ENCODE results near the gene AANAT.
A peak's percentile ranks its signal among the peaks of the same experiment; 100 is the strongest.
"Not testable (repeated sequence)": the region's sequence is repeated elsewhere in the genome, so short reads cannot be mapped to it uniquely, and the experiment has no call there.

AANAT gene

DNA sequence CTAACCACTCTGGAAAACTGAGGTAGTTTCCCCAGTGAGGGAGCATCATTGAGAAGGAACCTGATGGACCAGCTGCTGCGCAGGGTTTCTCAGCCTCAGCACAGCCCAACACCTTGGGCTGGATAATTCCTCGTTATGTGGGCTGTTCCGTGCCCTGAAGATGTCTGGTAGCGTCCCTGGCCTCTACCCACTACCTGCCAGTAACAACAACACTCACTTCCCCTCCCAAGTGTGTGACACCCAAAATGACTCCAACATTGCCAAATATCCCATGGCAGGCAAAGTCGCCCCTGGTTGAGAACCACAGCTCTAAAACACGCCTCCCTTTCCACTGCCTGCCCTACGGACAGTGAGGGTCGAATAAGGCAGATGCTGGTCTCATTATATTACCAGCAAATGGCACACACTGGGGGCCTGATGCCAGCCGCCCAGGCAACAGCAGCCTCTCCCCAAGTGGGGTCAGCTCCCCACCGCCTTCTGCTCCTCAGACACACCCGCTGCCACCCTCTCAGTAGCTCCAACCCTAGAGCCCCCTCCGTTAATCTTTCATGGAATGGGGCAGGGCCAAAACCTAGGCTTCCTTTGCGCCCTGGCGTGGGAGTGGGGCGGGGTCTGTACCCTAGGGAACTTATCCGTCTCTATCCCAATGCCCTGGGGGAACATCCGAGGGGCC lies 32.8 kb downstream of the AANAT start:
- H3K4me3 ChIP-seq (ENCODE audit: low read depth, low read length) = peak overlapping the region; percentile 58

DNA sequence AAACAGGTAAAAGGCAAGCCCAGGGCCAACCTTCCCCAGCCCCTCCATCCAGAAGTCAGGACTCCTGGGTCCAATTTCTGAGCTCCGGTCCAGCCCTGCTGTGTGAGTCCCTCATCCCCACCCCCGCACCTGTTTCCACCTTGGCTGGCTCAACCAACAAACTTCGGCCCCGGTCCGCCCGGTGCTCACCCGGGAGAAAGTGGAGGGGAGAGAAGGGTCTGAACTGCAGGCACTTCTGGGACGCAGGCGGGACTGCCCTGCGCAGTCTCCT lies 33.3 kb downstream of the AANAT start:
- DNase-seq (ENCODE audit: low read depth) = no peak
- H3K4me3 ChIP-seq (ENCODE audit: low read depth, low read length) = peak overlapping the region; percentile 58

More for the DNA sequence above, 32.8 kb downstream of the AANAT start:
- no peak for DNase-seq (ENCODE audit: low read depth)

DNA sequence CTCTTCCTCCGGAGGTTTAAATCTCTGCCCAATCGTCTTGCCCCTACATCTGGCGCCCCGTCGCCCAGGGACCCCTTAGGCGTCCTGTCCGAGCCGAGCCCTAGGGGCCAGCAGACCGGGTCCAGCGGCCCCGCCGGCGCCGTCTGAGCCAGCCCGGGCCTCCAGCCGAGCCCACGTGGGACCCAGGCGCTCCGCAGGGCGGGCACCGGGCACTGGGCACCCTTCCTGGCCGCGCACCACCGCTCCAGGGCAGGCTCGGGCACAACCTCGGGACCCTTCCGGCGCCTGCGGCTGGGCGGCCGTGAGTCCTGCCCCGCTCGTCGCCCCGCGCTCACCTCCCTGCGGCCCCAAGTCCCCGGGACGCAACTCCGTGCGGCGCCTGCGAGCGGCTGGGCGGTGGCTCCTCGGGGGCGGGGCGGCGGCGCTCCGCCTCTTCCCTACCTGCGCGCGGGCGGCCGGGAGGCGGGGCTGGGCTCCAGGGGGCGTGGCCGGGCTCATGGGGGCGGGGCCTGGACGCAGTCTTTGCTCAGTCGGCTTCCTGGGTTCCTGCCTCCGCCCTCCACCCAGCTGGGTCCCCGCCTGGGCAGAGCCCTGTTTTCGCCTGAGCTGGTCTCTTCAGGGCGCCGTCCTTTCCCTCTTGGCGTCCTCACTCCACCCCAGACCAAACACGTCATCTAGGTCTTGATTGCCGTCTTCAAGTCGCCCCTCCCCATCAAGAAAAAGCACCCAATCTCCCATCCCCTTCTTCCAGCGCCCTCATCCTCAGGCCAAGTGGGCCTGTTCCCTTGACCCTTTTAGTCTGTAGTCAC lies 33.8 kb downstream of the AANAT start, which contains the start of gene RHBDF2:
Gene RHBDF2, minus strand, starts transcription at position 406 of the 809 bp plus-strand sequence. CDS start 19,899 bp downstream, outside the sequence.
- DNase-seq (ENCODE audit: low read depth) = no peak
- peak within 1 kb of the TSS; percentile 58 for H3K4me3 ChIP-seq (ENCODE audit: low read depth, low read length)

DNA sequence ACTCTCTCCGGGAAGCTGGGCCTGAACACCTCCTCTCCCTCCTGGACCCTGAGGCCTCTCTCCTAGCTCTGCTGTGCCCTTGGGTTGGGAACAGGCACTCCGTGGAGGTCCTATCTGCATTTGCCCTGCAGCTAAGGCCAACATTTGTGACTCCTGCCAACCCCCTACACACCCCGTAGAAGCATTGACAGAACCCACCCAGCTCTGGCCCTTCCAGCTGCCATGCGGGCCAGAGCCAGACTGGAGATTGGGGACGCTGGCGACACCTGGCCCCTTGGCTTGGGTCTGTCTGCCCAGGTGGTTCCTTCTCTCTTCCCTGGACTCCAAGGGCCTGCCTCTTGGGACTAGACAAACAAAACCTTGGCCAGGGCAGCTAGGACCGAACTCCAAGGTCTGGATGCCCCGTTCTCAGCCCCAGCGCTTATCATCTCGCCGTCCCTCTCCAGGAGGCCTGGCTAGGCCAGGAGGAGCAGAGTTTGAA lies 34.5 kb downstream of the AANAT start:
- no peak for DNase-seq (ENCODE audit: low read depth)
- peak overlapping the region; percentile 58 for H3K4me3 ChIP-seq (ENCODE audit: low read depth, low read length)

DNA sequence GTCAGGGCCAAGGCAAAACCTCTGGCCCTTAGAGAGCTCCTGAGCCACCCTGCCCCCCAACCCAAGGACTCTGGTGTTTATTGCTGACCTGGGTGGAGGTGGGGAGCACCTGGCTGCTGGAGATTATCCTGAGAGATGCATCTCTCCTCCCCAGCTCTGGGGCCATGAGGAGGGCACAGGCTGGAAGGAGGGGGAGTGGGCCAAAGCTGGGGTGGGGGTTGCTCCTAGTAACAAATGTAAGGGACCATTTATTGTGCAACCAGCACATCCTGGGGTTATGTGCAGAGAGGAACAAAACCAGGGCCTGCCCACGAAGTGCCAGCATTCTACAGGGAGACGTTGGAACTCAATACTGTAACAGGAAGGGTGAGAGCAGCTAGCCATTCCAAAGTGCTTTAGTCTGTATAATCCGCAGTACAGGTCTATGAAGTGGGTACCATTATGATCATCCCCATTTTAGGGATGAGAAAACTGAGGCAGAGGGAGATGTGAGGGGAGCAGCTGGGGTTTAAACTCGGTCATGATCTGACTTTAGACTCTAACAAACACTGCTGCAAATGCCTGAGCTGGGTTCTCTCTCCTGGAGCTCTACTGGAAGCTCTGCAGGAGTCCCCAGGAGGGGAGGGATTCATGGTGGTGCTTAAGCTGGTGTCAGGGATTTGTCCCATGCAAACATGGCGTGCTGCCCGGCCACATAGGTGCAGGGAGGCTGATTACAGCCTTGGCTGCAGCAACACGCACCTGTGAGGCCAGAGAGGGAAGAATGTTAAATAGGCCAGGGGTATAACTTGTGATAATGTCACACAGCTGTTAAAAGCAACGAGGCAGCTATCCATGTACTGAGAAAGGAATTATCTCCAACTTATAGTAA lies 35.2 kb downstream of the AANAT start:
- no peak for DNase-seq (ENCODE audit: low read depth)
- no peak overlapping the region for H3K4me3 ChIP-seq (ENCODE audit: low read depth, low read length)

DNA sequence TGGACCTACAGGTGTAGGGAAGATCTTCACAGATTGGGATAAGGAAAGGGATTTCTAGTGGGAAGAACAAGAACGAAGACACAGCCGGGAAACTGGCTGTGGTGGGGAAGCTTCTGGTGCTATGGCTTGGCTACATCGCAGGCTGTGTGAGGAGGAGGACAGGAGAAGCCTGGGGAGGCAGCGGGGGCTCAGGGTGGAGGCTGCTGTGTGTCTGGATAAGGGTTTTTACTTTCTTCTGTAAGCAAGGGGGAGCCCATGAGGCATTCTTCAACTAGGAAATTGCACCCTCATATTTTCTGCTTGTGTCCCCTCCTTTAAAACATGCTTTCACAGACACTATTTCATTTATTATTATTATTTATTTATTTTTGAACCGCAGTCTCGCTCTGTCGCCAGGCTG lies 36.7 kb downstream of the AANAT start:
- DNase-seq (ENCODE audit: low read depth) = no peak
- H3K4me3 ChIP-seq (ENCODE audit: low read depth, low read length) = no peak overlapping the region

DNA sequence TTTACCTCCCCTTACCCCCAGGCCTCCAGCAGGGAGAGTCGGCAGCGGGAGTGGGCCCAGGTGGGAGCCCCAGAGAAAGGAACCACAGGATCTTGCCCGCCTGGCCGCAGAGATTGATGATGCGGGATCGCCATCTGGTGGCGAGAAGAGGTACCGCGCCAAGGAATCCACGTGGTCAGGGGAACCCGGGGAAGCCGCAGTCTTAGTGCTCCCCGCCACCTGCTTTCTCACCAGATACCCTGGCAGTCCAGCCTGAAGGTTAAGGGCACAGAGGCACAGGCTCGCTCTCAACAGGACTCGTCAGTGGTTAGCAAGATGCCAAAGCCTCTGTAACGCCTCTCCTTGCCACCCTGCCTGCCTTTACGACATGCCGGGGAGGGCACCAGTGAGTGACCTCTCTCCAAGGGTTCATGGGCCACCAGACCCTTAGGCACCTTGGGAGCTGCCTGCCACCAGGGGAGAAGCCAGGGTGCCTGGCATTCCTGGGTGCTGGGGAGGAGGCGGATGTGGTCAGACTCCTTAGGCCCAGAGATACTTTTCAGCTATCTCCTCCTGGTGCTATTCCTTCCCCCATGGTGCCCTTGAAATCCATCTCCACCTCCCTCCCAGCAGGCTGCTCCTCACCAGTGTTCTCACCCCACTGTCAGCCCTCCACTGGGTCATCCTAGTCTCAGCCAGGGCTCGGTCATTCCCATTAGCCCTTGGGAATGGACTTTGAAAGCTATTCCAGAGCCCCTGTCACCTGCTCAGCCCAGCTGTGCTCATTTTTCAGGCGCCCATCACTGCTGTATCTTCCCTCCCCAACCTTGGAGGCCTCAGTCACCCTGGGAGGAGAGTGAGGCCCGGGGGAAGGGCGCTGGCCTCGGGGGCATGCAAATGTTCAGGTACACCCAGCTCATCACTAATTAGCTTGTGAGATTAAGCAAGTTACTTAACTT lies 39.3 kb downstream of the AANAT start:
- no peak overlapping the region for H3K4me3 ChIP-seq (ENCODE audit: low read depth, low read length)
- DNase-seq (ENCODE audit: low read depth) = no peak

DNA sequence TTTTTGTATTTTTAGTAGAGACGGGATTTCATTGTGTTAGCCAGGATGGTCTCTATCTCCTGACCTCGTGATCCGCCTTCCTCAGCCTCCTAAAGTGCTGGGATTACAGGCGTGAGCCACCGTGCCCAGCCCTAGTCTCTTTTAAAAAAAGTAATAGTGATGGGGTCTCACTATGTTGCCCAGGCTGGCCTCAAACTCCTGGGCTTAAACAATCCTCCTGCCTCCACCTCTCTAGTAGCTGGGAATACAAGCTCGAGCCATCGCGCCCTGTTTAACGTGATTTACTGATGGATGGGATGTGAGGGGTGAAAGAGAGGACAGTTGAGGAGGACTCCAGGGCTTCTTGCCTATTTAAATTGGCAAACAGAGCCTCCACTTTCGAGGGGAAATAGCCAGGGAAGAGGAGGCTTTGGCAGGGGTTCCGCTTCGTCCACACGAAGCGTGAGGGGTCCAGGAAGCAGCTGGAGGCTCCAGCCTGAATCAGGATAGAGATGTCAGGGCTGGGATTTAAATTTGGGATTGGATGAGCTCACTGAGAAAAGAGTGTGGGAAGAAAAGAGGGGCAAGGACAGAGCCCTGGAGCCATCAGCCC lies 41.2 kb downstream of the AANAT start:
- not testable (repeated sequence) for H3K4me3 ChIP-seq (ENCODE audit: low read depth, low read length); DNase-seq (ENCODE audit: low read depth)

DNA sequence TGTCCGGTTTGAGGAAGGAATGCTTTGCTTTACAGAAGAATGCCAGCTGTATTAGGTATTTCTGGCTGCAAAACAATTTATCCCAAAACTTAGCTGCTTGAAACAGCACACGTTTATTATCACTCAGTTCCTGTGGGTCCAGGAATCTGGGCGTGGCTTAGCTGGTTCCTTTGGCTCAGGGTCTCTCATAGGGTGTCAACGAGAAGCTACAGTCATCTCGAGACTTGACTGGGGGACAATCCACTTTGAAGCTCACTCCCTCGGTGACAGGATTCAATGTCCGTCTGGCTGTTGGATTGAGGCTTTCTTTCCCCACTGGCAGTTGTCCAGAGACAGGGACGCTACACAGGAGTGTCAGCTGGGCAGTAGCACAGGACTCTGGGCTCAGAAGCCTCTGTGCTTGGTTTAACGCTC lies 43.4 kb downstream of the AANAT start:
- no peak for DNase-seq (ENCODE audit: low read depth)
- no peak overlapping the region for H3K4me3 ChIP-seq (ENCODE audit: low read depth, low read length)

DNA sequence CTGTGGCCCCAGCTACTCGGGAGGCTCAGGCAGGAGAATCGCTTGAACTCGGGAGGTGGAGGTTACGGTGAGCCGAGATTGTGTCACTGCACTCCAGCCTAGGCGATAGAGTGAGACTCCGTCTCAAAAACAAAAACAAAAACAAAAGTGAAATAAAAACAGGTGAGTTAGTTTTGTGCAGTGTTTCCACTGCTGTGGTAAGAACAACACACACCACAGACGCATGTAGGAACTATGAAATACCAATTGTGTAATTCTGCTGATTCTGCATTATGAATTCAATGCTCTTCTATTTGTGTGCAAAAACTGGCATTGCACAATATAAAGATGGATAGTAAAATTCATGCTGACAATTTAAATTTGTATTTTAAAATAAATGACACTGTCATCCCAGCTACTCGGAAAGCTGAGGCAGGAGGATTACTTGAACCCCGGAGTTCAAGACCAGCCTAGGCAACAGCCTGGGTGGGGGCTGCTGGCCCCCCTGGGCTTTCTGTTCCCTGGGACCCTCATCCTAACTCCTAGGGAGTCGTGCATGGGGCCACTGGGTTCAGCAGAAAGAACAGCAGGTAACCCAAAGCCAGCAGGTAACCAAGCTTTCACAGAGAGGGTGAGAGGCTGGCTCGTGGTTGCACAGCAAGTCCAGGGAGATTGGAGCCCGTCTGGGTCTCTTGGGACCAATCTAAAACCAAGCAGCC lies 44.4 kb downstream of the AANAT start:
- H3K4me3 ChIP-seq (ENCODE audit: low read depth, low read length) = no peak overlapping the region
- no peak for DNase-seq (ENCODE audit: low read depth)

DNA sequence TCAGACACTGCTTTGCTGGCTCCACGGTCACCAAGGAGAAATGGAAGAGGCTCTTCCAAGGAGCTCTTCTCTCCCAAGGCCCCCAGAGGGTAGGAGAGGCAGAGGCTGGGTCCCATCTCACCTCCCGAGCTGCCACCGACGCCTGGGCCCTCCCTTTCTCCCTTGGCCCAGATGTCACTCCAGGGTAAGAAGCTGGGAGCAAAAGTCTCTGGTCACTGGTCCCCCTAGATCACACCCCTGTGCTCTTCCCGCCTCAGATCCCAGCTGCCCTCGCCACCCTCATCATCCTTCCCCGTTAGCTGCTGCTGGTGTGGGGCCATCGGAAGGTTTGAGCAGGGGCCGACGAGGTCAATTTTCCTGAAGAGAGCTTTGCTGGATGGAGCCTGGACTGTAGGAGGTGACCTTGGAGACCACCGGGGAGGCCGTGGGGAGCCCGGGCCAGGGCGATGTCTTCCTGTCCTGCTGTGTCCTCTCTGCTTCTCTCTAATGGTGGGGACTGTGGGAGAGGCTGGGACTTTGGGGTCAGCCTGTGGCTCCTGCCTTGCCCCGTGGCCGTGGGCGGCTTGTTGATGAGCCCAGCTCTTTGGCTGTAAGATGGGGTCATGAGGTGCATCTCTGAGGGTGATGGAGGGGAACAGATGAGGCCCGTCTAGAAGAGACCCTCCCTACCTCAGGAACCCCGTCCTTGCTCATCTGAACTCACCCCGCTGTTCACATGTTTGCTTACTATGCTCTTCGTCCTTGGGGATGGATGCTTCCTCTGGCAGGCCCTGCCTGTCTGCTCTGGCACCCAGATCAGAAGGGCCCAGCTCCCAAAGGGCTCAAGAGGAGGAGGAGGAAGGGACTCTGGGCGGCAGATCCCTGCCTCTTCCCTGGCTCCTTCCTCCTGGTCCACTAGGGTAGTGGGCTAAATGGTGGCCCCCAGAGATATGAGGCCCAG lies 45.2 kb downstream of the AANAT start:
- no peak for DNase-seq (ENCODE audit: low read depth)
- no peak overlapping the region for H3K4me3 ChIP-seq (ENCODE audit: low read depth, low read length)

DNA sequence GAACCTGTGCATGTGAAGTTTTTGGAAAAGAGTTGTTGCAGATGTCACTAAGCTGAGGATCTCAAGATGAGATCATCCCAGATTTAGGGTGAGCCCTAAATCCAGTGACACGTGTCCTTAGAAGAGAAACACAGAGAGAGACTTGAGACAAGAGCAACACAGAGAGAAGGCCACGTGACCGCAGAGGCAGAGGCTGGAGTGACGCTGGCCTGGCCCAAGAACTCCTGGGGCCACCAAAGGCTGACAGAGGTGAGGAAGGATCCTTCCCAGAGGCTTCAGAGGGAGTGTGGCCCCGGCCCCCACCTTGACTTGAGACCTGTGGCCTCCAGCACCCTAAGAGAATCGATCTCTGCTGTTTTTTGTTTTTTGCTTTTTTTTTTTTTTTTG lies 45.9 kb downstream of the AANAT start:
- no peak overlapping the region for H3K4me3 ChIP-seq (ENCODE audit: low read depth, low read length)
- DNase-seq (ENCODE audit: low read depth) = no peak

DNA sequence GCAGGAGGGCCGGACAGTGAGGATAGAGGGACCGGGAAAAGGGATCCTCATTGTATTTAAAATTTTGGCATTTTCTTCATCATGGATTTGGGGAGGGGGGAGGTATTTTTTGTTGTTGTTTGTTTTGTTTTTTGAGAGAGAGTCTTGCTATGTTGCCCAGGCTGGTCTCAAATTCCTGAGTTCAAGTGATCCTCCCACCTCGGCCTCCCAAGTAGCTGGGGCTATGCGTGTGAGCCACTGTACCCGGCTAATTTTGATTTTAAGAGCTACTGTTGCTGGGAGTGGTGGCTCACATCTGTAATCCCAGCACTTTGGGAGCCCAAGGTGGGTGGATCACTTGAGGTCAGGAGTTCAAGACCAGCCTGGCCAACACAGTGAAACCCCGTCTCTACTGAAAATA lies 47.0 kb downstream of the AANAT start:
- H3K4me3 ChIP-seq (ENCODE audit: low read depth, low read length); DNase-seq (ENCODE audit: low read depth): not testable (repeated sequence)

DNA sequence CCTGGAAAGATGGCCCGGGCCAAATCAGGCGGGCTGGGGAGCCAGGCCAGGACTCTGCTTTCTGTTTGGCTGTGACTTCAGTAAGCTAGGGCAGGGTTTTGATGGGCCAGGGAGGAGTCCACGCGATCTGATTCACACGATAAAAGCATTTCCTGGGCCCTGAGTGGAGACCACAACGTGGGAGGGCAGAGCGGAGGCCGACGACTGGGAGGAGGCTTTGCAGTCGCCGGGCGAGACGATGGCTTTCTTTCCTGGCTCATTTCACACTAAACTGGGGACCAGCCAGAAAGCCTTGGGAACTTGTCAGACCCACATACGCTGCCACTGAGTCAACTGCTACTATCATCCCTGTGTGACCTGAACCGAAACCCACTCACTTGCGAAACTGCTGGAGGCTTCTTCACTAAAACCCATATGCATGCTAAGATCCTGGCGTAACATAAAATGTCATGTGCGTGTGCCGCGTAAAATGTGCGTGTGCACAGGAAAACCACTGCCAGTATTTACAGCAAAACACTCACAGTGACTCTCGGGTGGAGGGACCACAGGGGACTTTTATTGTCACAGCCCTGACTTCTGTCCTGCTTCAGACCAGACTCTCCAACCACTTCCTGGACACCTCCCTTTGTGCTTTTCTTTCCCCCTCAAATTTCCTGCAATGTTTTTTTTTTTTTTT lies 48.0 kb downstream of the AANAT start:
- DNase-seq (ENCODE audit: low read depth) = peak; percentile 92
- H3K4me3 ChIP-seq (ENCODE audit: low read depth, low read length) = peak overlapping the region; percentile 6

DNA sequence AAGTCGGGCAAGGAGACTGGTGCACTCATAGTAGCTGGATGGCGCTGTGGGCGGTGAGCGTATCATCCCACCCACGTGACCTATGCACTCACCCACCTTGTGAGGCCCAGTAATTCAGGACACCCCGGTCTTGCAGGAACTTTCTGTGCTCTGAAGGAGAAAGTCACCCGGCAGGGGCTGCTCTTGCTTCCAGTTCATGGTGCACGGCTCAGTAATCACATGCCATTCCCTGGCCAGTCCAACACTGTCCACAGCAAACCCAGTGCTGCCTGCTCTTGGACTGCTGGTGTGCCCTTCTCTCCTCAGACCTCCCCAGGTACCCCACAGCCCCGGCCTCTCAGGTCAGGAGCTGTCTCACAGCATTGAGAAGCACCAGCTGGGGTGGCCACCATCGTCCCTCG lies 50.2 kb downstream of the AANAT start:
- DNase-seq (ENCODE audit: low read depth) = no peak
- H3K4me3 ChIP-seq (ENCODE audit: low read depth, low read length) = no peak overlapping the region
